AG10803 (cell line): ENCODE measurements around the gene GRK3.
"Not testable (repeated sequence)": the region's sequence is repeated elsewhere in the genome, so short reads cannot be mapped to it uniquely, and the experiment has no call there.

Experiments used
- DNase-seq: peaks from one replicate; pipeline ENCODE4 v3.0.0; 2010; ENCODE audit warnings: low read depth
- H3K4me3 ChIP-seq: 2 replicates; pipeline ENCODE4 v1.5.1; 2011; ENCODE audit warnings: mild to moderate bottlenecking, low read length, control low read depth
- CTCF ChIP-seq: conservative IDR thresholded peaks from 2 replicates; pipeline ENCODE4 v1.5.1; 2011; ENCODE audit warnings: mild to moderate bottlenecking, low read length, control low read depth, inconsistent platforms

Gene GRK3

GRCh38 chr22:25546242-25546641 lies 18.2 kb upstream of the GRK3 start:
- no peak for TF ChIP-seq CTCF
- no peak for DNase-seq

GRCh38 chr22:25546751-25547150 lies 17.7 kb upstream of the GRK3 start:
- no peak for DNase-seq
- no peak overlapping the region for H3K4me3 ChIP-seq
- TF ChIP-seq CTCF, result no peak

More at GRCh38 chr22:25546242-25546641, 18.2 kb upstream of the GRK3 start:
- no peak overlapping the region for H3K4me3 ChIP-seq

GRCh38 chr22:25548866-25549464 lies 15.5 kb upstream of the GRK3 start:
- H3K4me3 ChIP-seq, result no peak overlapping the region
- no peak for DNase-seq
- no peak for TF ChIP-seq CTCF

GRCh38 chr22:25551396-25551795 lies 13.1 kb upstream of the GRK3 start:
- peak; percentile 21 for DNase-seq
- TF ChIP-seq CTCF, result no peak
- H3K4me3 ChIP-seq, result no peak overlapping the region

GRCh38 chr22:25552405-25552804 lies 12.1 kb upstream of the GRK3 start:
- H3K4me3 ChIP-seq, result not testable (repeated sequence)
- peak; percentile 68 for DNase-seq

- H3K4me3 ChIP-seq, result no peak overlapping the region
- no peak for TF ChIP-seq CTCF
- no peak for DNase-seq
Measured at GRCh38 chr22:25553131-25553530, 11.3 kb upstream of the GRK3 start.

- DNase-seq, result no peak
- TF ChIP-seq CTCF, result no peak
- no peak overlapping the region for H3K4me3 ChIP-seq
Measured at GRCh38 chr22:25554238-25554671, 10.2 kb upstream of the GRK3 start.

- DNase-seq, result no peak
- H3K4me3 ChIP-seq, result no peak overlapping the region
- TF ChIP-seq CTCF, result no peak
Measured at GRCh38 chr22:25554689-25555088, 9.8 kb upstream of the GRK3 start.
